ENCODE data around the gene SNRPA. TPM values are rescaled to one million over a fixed set of nuclear protein-coding genes. Genes with fewer than 3 reads are reported as not detected.
"Not testable (repeated sequence)": the region's sequence is repeated elsewhere in the genome, so short reads cannot be mapped to it uniquely, and the experiment has no call there.

The SNRPA gene
- total RNA-seq, 1 experiment from 2014 or later = 68.4 TPM

GRCh38 chr19:40778706-40779284 lies 27.8 kb downstream of the SNRPA start:
- Histone ChIP-seq H3K4me3 (peak overlapping the region; percentile 70), H3K27me3 (no peaks in the 10 kb centered on the region), H3K36me3 (no peaks in the 10 kb centered on the region), H3K9me3 (no peaks in the 10 kb centered on the region)
- DNase-seq = no peak

- Histone ChIP-seq H3K27me3 (no peaks in the 10 kb centered on the region), H3K36me3 (no peaks in the 10 kb centered on the region), H3K4me3 (no peak overlapping the region), H3K9me3 (no peaks in the 10 kb centered on the region)
- DNase-seq = no peak
These were observed 29.6 kb downstream of the SNRPA start for GRCh38 chr19:40780582-40780981.

GRCh38 chr19:40781140-40781539 lies 30.1 kb downstream of the SNRPA start:
- Histone ChIP-seq H3K27me3 (no peaks in the 10 kb centered on the region), H3K4me3 (no peak overlapping the region), H3K9me3 (no peaks in the 10 kb centered on the region), H3K36me3 (no peaks in the 10 kb centered on the region)
- DNase-seq = no peak

GRCh38 chr19:40783711-40784110 lies 32.7 kb downstream of the SNRPA start:
- H3K36me3 ChIP-seq = no peaks in the 10 kb centered on the region
- no peak for DNase-seq
- no peaks in the 10 kb centered on the region for H3K27me3 ChIP-seq
- H3K9me3 ChIP-seq = no peaks in the 10 kb centered on the region
- H3K4me3 ChIP-seq = no peak overlapping the region

GRCh38 chr19:40784146-40784545 lies 33.1 kb downstream of the SNRPA start:
- H3K4me3 ChIP-seq, DNase-seq, H3K27me3 ChIP-seq, H3K9me3 ChIP-seq, H3K36me3 ChIP-seq: not testable (repeated sequence)

GRCh38 chr19:40785526-40785925 lies 34.5 kb downstream of the SNRPA start:
- Histone ChIP-seq H3K9me3 (no peaks in the 10 kb centered on the region), H3K4me3 (no peak overlapping the region), H3K27me3 (no peaks in the 10 kb centered on the region), H3K36me3 (no peaks in the 10 kb centered on the region)
- DNase-seq = no peak

GRCh38 chr19:40786060-40787037 lies 35.3 kb downstream of the SNRPA start:
- H3K36me3 ChIP-seq = no peaks in the 10 kb centered on the region
- no peak for DNase-seq
- no peaks in the 10 kb centered on the region for H3K9me3 ChIP-seq
- H3K27me3 ChIP-seq = no peaks in the 10 kb centered on the region
- H3K4me3 ChIP-seq = no peak overlapping the region

- Histone ChIP-seq H3K4me3 (no peak overlapping the region), H3K27me3 (no peaks in the 10 kb centered on the region), H3K9me3 (no peaks in the 10 kb centered on the region), H3K36me3 (no peaks in the 10 kb centered on the region; the same call in 1 of the 2 replicates)
- no peak for DNase-seq
These were observed 40.3 kb downstream of the SNRPA start for GRCh38 chr19:40791349-40791748.

GRCh38 chr19:40791996-40792395 lies 41.0 kb downstream of the SNRPA start:
- no peaks in the 10 kb centered on the region for H3K9me3 ChIP-seq
- no peaks in the 10 kb centered on the region for H3K27me3 ChIP-seq

DNA sequence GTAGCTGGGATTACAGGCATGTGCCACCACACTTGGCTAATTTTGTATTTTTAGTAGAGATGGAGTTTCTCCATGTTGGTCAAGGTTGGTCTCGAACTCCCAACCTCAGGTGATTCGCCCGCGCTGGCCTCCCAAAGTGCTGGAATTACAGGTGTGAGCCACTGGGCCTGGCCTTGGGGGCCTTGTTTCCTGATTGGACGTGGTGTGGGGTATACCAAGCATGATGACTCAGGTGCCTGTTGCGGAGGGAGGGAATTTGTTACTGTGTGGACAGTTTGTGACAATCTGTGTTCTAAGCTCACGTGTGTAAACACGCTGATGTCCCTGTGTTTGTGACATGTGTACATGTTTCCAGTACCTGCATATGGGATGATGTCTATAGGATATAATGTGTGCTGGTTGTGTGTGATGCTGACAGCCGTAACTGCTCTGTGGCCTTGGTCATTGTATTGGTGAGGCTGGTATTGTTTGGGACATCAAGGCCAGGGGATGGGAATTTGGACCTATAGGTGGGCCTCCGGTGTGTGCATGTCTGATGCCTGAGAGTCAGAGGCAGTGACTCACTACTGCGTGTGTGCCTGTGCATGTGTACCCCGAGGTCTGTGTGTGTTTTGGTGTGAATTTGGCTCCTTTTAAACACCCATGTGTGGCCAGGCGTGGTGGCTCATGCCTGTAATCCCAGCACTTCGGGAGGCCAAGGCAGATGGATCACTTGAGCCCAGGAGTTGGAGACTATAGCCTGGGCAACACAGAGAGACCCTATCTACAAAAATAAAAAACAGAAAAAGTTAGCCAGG lies 46.4 kb downstream of the SNRPA start:
- Histone ChIP-seq H3K36me3 (peaks cover 22% of the 10 kb centered on the region), H3K4me3 (no peak overlapping the region; the same call in 1 of the 2 replicates), H3K9me3 (no peaks in the 10 kb centered on the region), H3K27me3 (no peaks in the 10 kb centered on the region)
- DNase-seq = no peak

More at GRCh38 chr19:40791996-40792395, 41.0 kb downstream of the SNRPA start:
- H3K36me3 ChIP-seq = no peaks in the 10 kb centered on the region; the same call in 1 of the 2 replicates
- DNase-seq = no peak
- no peak overlapping the region for H3K4me3 ChIP-seq

DNA sequence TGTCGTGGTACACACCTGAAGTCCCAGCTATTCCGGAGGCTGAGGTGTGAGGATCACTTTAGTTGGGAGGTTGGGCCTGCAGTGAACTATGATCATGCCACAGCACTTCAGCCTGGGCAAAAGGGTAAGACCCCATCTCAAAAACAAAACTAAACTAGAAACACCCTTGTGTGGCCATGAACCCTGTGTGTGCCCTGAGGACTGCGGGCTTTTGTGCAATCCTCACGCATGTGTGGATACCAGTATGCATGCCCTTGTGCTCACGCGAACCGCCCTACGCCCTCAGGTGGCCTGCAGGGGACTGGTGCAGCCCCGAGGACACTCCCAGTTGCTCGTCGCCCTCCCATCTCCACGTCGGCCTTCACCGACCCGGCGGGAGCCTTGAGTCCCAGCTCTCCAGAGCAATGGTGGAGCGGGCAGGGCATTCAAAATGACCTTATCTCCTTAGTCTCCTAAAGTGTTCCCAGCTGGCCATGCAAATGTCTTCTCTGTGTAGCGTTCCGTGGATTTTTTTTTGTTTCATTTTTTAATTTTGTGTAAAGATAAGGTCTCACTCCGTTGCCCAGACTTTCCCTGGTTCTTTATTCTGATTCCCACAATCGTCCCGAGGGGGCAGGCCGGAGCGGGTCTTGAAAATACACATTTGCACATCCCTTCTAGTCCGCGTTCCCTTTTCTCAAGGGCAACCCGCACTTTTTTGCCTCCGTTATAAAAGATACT lies 47.1 kb downstream of the SNRPA start:
- peak; percentile 66 for DNase-seq
- Histone ChIP-seq H3K9me3 (no peaks in the 10 kb centered on the region), H3K36me3 (peaks cover 30% of the 10 kb centered on the region), H3K27me3 (no peaks in the 10 kb centered on the region), H3K4me3 (peak overlapping the region; percentile 94)

DNA sequence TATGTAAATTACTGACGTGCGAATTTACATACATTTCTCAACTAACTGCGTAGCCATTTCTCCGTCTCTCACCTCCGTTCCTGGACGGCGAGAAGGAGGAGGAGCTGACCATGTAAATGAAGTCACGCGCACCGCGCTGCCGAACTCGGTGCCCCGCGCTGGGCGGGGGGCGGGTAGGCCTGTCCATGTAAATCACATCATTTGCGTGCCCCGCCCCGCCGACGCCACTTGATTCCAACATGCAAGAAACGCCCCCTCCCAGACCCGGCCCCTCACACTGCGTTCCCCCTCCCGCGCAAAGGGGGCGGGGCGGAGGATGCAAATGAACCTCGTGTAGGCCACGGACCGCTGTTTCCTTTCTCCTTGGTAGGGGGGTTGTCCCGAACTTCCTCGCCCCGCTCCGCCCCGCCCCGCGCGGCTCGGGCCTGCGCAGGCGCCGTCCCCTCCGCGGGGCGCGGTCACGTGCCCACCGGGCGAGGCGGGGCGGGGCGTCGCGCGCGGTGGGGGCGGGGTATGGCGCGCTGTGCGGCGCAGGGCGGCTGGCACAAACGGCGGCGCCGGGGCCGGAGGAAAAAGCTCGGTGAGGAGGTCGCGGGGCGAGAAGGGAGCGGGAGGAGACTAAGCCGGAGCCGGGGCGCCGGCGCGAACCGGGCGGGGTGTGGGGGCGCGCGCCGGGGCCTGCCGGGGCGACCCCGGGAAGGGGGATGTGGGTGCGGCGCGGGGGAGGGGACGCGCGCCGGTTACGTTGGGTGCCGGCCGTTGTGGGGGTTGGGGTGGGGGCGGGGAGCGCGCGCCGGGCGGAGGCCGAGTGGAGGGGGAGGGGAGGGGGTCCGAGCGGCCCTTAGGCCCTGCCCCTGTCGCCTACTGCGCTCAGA lies 47.9 kb downstream of the SNRPA start, which contains the start of gene EGLN2:
Gene EGLN2 (plus strand): TSS at position 509 of the 875 bp plus-strand sequence. CDS start 1,382 bp downstream, outside the sequence.
- H3K36me3 ChIP-seq = peaks cover 38% of the 10 kb centered on the region
- DNase-seq = peak; percentile 100
- H3K4me3 ChIP-seq = peak within 1 kb of the TSS; percentile 94
- no peaks in the 10 kb centered on the region for H3K9me3 ChIP-seq
- no peaks in the 10 kb centered on the region for H3K27me3 ChIP-seq

DNA sequence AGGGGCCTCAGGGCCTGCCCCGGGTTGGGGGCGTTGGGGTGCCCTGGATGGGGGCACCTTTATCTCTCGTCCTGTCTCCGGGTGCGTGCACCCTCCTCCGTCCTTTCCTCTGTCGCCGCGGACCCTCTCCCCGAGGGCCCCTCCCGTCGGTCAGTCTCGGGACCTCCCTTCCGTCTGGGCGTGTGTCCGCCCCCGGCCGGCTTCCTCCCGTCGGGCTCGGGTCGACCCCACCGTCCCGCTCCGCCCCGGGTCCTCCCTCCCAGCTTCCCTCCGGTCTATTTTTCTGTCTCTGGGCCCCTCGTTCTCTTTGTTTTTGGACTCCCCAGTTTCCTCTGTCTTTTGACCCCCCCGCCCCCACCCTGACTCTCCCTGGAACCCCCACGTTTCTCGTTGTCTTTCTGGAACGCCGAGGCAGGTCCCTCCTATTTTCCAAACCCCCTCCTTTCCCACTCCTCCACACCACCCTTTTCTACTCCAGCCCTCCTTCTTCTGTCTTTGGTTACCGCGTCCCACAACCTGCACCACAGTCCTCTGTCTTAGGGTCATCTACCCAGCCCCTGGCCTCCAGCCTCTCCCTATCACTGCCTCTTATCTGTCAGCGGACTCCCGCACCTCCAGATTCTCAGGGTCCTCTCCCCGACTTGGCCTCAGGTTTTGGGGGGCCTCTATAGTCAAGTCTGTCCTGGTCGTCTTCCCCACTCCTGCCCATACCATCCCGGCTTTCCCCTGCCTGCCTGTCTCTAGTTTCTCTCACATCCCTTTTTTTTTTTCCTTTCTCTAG lies 48.7 kb downstream of the SNRPA start:
- H3K9me3 ChIP-seq = no peaks in the 10 kb centered on the region
- peak; percentile 52 for DNase-seq
- peak overlapping the region; percentile 94 for H3K4me3 ChIP-seq
- peaks cover 46% of the 10 kb centered on the region for H3K36me3 ChIP-seq
- no peaks in the 10 kb centered on the region for H3K27me3 ChIP-seq

- Histone ChIP-seq H3K36me3 (peaks cover 53% of the 10 kb centered on the region), H3K27me3 (no peaks in the 10 kb centered on the region), H3K9me3 (no peaks in the 10 kb centered on the region), H3K4me3 (peak overlapping the region; percentile 94)
- DNase-seq = no peak
These were observed 49.5 kb downstream of the SNRPA start for GRCh38 chr19:40800339-40800996.
